Activated CD4-positive, alpha-beta T cell treated with anti-CD3 and anti-CD28 coated beads, Interleukin-2, Interleukin-4, amounts not matched to agents 100 ng/mL and 50 ng/mL, durations not matched to agents 16 hours and 8 hours (primary cell): ENCODE measurements around the gene LSS.
"Not testable (repeated sequence)": the region's sequence is repeated elsewhere in the genome, so short reads cannot be mapped to it uniquely, and the experiment has no call there.

Source experiments
- DNase-seq: peaks from one replicate; pipeline ENCODE4 v3.0.0-alpha.2; 2020; ENCODE audit warnings: low spot score

Gene LSS

DNA sequence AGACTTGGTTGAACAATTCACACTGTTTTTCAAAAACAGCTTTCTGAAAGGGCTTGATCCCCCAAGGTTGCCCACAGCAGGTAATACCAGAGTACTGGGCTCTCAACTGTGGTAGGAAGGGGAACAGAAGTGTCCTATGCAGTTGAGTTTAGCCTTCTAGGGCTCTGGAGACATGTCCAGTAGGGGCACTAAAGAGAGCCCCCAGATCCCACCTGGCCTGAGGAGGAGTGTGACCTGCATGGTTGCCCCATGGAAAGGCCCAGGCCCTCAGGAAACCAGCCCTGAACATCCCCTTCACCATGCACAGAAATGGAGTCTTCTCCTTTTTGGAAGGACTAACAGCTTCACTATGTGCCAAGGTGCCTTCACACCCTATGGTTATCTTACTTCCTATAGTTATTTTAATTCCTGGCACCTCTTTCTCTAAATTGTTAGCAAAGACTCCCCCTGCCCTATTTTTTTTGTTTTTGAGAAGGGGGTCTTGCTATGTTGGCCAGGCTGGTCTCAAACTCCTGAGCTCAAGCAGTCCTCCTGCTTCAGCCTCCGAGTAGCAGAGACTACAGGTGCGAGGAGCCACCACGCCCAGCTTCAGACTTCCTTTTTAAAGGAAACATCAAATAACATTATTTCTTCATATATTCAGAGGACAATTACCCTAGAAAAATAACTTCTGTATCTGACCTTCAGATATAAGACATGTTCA lies 16.8 kb upstream of the LSS start:
- no peak for DNase-seq

DNA sequence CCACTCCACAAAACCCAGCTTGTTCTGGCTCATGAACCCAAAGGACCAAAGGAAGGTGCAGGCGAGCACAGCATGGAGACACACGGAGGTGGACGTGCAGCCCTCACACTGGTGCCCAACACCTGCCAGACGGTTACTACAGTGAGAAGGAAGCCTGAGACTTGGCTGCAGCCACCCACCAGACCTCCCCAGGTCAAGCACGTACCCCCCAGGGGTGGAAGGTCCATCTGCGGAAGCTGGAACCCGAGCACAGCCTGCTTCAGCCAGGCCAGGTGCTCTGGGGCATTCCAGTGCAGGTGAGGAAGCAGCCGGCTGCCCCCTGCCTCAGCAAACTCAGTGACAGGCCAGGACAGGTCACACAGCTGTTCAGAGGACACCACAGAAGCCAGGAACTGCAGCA lies 16.0 kb upstream of the LSS start:
- DNase-seq, result no peak

DNA sequence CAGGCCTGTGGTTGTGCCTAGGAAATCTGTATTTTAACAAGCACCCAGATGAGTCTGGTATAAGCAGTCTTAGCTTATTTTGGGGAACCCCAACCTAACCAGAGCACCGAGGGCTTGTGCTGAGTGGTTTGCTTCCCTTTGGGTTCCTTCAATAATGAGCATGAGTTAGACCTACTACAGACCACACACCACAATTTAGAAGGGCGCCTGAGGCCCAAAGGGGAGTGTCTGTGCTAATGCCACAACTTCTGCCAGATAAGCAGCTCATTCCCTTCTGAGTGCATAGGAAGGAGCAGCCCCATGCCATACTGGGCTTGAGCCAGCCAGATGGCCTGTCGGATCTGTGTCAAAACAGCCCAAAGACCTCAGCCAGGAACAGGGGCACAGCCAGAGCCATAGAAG lies 15.4 kb upstream of the LSS start:
- no peak for DNase-seq

DNA sequence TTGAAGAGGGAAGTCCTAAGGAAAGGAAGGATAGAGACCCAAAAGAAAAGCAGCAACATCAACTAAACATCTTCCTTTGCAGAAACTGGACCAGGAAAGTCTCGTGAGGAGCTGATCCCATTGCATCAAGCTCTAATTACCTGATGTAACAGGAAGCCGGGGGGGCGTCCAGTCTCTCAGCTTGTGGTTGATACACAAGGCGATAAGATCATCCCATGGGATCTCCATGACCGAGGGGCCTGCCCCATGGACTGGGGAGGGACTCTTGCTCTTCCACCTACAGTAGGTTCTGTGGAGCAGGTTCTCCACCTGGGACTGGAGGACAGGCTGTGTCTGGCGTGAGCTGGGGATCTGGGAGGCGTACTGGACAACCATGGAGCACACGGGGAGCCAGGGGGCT lies 14.8 kb upstream of the LSS start:
- no peak for DNase-seq

DNA sequence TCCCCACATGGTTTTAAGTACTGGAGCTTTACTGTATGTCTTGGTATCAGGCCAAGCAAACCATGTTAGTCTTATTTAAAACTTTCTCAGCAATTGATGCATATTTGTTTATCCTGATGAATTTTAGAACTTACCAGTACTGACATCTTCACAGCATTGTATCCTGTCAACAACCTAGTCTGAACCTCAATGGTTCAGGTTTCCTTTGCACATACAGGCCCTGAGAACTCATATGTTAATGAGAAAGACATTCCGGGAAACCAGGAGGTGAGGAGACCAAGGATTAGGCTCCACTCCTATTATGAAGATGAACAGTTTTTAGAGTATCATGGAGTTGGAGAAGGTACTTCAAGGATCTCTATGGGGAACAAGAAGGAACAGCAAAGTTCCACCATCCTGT lies 13.0 kb upstream of the LSS start:
- not testable (repeated sequence) for DNase-seq

DNA sequence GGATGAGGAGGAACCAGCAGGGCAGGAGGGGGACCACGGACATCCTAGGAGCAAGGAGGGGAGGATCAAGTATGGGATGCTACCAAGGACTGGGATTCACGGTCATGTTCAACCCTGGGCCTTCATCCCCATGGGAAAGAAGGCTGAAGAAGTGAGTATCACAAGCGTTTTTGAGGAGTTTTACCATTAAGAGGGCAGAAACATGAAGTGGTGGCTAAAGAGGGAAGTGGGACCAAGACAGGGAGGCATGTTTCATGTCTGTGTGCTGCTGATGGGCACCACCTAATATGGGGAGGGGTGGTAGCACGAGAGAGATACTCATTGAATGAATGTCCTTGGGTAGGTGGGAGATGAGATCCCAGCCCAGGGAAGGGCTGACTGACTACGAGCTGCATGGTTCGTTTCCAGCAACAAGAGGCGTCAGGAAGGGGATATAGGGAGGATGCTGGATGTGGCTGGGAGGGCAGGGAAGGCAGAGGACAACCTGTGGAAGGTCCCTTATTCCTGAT lies 11.3 kb upstream of the LSS start:
- DNase-seq, result no peak

DNA sequence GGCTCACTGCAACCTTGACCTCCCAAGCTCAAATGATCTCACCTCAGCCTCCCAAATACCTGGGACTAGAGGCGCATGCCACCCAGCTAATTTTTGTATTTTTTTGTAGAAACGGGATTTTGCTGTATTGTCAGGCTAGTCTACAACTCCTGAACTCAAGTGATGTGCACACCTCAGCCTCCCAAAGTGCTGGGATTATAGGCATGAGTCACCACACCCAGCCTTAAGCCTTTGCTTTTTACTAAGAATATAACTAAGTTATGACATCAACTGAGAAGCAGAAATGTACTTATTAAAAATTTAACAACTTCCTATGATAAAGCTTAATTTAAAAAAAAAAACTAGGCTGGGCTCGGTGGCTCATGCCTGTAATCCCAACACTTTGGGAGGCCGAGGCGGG lies 8.9 kb upstream of the LSS start:
- DNase-seq, result no peak

DNA sequence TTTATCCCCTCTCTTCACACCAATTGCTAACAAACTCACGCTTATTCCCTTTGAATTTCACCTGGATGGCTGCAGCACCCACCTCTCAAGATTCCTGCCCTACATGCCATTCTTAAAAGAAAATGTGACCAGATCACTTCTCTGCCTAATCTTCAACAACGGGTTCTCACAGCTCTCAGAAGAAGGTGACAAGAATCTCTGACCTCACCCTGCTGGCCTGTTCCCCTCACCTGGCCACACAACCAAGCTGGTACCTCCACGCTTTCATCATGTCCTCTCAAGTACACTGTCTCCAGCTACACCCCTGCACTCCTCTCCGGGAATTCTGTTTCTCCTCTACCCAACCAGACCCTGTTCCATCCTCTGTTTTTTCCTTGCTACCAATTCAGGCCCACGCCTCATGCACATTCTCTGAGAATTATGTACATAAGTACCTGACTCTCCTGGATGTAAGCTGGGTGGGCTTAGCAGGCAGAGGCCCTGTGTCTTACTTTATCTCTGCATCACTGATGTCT lies 5.9 kb upstream of the LSS start:
- no peak for DNase-seq

DNA sequence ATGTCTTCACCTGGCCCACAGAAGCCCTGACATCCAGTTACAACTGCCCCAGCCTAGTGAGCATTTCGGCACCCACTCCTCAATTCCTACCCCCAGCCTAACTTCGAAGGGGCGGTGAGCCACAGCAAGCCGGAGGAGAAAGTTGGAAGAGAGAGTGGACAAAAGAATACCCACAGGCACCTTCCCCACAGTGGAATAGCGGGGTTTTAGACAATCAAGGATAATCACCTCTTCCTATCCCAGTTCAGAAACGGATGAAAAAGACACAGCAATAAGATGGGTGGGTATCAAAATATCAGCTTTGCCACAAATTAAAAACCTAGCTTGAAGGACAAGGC lies 1.3 kb upstream of the LSS start:
- no peak for DNase-seq

DNA sequence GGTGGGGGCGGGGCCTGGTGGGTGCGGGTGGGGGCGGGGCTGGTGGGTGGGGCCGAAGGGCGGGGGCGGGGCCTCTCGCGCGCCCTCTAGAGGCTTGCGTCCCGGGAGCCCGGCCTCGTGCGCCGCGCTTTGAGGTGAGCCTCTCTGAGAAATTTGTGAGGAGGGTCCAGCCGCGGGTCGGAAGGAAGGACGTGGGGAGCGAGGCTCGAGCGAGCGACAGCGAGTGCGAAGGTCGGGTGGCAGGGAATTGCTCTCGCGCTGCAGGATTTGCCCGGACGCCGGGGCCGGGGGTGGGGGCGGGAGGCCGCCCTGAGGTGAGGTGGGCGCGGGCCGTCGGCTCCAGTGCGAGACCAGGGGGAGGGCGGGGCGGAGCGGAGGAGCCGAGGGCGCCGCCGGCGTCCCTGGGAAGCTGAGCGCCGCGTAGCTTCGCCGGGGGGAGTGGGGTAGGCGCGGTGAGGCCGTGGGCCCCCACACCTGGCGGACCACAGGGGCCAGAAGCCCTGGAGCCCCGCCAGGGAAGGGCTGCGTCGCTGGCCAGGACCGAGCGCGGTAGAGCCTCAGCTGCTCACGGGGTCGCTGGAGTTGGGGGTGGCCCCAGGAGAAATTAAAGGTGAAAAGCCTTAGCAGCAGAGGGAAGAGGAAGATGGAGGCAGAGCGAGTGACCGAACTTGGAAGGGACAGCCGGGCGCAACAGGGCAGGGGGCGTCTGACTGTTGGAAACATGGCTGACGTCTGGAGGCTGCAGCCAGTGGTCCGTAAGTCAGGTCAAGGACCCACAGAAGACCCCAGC lies 754 bp upstream of the LSS start:
- no peak for DNase-seq

DNA sequence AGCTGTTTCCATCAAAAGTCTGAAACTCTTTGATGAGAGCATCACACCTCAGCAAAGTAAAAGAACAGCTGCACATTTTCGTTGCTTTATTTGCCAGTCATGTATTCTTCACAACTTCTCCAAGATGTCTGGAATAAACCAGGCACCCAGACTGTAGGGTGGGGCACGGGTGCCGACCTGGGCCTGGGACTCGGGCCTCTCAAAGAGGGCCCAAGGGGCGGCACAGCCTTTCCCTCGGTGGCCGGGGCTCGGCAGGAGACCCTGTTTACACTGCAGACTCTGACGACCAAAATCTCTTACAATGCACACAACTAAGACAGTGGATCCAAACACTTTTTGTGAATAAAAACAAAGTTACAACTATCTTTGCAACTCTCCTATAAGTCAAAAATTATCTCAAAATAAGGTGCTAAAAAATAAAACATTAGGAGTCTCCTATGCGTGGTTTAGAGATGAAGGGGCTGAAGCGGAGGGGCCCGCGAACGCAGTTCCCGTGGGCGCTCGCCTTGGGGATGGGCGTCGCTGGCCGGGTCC lies 696 bp downstream of the LSS start:
- no peak for DNase-seq

DNA sequence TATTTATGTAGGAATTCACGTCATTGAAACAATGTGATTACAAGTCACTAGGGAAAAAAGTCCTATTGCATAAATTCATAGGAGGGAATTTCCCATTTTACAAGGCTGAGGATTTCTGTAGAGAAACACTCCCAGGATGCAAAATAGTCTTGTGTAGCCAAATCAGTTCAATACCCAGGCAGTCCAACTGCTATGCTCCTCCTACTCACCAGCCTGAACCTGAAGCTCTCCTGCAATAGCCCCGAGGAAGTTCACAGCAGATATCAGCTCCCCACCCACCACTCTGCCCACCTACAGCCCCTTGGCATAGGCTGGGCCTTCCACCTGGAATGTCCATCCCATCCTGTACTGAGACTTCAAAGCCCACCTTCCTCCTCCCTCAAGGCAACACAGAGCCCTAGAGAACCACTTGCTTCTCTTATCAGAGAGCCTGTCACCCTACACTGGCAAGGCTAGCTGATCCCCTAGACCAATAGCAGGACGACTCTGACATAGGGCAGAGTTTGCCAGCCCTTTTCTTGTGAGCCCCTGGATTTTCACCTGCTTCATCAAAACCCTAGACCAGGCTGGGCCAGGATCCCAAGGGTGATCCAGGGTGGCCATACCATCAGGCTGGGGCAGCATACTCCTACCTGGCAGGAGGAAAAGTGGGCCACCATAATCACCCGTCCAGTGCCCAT lies 1.5 kb downstream of the LSS start:
- no peak for DNase-seq

DNA sequence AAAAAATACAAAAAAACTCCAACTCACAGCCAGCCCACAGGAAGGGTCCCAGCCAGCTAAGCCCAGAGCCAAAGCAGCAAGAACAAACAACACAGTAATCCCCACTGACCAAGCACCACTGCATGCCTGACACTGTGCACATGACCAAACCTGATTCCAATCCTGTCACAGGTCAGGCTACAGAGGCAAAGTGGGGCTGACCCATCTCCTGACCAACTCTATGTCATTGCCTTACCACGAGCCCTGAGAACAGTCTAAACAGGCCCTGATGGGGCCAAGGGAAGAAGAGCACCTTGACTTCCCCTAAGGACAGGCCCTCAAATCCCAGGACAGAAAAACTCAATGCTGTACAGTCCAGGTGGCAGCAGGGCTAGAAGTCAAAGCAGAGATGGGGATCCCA lies 2.4 kb downstream of the LSS start:
- DNase-seq, result no peak

DNA sequence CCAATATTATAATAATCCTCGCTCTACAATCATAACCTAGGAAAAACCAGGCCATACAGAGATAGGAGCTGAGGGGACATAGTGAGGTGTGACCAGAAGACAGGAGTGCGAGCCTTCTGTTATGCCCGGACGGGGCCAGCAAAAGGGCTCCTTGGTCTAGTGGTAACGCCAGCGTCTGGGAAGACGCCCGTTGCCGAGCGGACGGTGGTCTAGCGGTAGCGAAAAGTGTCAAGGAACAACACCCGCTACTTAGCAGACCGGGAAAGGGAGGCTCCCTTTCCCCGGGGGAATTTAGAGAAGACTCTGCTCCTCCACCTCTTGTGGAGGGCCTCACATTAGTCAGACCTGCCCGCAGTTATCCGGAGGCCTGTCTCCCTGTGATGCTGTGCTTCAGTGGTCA lies 4.9 kb downstream of the LSS start:
- DNase-seq, result not testable (repeated sequence)

DNA sequence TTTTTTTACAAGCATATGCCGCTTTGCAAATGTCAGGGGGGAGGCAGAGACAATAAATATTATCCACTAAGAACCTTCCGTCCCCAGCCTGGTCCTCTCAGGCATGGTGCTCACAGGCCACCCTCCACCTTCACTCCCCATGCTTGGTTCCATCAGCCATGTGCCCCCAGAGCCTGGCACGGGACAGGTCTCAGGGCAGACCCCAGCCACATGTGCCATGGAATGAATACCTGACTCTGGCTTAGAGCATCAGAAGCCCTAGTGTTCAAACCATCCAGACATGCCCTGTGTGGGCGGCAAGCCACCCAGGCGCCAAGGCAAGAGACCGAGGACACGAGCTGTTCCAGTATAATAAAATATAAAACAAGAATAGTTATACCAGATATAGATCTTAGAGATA lies 5.4 kb downstream of the LSS start:
- no peak for DNase-seq

DNA sequence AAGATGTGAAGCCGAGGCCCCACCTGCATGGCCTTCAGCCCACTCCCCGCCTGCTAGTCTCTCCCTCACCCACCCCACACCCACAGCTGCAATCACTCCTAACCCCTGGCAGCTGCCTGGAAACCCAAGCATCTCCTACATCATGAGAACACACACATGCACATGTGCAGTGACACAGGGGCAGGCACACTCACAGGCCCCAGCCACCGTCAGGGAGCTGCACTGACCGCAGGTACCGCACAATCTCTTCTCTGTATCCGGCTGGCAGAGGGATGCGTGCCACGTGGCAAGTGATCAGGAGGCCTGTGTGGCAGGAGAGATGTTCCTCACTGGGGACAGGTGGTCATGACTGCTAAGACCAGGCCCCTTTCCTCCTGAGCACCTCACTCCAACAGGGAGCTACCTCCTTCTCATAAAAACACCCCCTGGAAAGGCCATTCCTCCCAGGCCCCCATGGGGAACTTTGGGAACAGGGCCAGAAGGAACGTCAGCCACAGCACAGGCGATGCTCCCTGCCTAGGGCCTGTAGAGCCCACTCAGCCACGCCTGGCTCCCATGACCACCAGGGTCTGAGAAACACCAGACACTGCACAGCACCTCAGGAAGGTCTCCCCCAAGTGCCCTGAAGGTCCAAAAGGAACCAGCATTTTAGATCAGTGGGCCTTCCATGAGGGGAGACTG lies 6.0 kb downstream of the LSS start:
- no peak for DNase-seq

DNA sequence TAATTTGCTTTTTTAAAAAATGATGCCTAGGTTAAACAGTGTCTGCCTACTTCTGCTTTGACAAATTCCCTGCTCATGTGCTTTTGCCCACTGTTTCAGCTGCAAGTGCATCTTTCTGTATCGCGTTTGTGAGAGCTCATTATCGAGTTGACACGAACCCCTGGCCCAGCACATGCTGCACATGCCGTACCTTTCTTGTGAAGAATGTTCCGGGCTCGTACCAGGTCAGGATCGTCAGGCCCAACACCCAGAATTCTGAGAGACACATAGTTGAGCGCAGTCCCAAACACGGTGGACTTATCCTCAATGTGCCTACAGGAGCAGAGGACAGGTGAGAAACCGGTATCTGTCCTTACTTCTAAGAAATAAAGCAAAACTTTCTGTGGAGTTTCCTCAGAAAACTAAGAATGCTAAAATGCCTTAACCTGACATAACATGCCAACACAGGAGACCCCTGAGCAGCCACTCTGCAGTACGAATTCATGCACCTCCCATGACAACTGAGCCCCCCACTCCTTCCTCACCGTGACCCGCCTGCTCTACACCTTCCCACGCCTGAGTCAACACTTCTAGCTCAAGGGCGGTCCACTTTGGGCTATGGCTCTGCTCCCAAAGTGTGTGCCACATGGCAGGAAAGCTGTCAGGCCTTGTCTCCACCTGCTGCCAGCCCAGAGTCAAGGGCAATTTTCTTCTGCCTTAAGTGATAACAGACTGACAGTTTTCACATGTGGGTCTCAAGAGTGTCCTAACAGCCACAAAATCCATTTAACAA lies 6.7 kb downstream of the LSS start:
- no peak for DNase-seq

DNA sequence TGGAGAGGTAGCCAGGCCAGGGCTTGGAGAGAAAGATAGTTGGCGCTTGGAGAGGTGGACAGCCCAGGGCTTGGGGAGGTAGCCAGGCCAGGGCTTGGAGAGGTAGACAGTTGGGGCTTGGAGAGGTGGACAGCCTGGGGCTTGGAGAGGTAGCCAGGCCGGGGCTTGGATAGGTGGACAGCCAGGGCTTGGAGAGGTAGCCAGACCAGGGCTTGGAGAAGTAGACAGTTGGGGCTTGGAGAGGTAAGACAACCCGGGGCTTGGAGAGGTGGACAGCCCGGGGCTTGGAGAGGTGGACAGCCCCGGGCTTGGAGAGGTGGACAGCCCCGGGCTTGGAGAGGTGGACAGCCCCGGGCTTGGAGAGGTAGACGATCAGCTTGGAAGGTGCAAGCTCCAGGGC lies 7.7 kb downstream of the LSS start:
- DNase-seq, result no peak

DNA sequence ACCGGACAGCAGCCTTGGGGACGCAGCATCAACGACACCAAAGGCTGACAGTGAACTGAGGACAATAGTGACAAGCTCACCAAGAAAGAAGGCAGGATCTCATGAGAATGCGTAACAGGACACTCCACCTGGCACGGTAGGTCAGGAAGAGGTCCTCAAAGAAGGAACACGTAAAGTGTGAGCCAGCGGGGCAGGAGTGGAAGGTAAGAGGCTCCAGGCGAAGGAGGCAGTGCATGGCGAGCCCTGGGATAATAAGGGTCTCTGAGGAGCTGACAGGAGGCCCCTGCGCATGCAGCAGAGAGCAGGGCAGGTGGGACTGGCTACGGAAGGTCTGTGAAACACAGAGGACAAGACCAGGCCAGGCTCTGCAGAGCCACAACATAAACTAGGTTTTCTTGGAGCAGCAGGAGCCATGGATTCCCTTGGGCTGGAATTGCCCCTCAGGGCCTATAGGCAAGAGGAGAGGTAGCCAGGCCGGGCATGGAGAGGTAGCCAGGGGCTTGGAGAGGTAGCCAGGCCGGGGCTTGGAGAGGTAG lies 8.2 kb downstream of the LSS start:
- DNase-seq, result no peak

DNA sequence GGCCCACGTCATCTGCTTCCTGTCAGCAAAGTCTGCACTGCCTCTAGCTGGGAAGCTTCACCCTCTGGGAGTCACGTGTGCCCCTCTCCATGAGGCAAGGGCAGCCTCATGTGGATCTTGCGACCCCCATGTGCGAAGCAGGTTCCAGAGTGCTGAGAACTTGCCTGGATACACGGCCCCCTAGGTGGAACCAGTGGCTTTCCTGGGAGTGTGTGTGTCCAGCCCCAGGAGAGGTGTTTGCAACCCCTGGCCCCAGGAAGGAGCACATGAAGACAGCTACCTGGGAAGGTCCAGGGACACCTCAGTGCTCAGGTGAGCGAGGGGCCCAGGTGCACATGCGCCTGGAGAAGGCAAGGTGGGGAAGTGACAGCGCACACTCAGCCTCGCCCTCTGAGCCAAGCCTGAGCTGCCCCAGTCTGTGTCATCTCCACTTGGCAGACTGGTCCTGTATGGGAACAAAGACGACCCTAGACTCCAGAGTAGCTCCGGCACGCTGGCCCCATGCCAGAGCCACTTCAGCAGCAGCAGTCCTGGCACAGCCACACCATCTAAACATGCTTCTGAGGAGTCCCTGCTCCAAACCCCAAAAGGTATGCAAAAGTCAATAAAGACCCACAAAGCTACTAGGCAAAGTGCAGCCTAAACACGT lies 8.9 kb downstream of the LSS start:
- no peak for DNase-seq
